ENCODE data around the gene MEX3A. TPM values are rescaled to one million over a fixed set of nuclear protein-coding genes. Genes with fewer than 3 reads are reported as not detected.
"Not testable (repeated sequence)": the region's sequence is repeated elsewhere in the genome, so short reads cannot be mapped to it uniquely, and the experiment has no call there.

Gene MEX3A
- total and polyA plus RNA-seq, 10 donors: 0.11 to 0.76 (median 0.30) TPM

DNA sequence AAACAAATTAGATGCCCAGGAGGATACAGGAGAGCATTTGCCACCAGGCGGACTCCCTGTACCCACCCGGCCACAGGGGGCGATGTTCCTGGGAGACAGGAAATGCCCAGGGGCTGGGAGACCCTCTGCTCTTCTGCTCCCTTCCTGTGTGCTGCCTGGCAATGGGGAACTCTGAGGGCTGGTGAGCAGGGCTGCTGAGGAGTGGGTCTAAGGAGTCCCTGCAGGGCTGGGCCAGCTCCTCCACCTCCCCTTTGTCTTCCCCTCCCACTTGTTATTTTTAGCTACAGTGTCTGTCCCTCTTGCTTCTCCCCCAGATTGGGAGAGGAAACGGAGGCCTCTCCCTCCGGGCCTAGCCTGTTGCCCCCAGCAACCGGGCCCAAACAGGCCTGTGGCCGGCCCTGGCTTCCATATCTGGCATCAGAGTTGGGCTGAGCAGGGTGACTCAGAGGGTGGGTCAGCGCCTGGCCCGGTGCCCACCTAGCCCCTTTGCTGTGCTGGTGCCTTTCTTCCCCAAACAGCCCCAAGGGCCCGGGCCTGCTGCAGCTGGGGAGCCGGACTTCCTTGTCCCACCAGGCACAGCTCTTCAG lies 43.9 kb upstream of the MEX3A start:
- Histone ChIP-seq H3K36me3 (peaks cover 0 to 8% (median 6%) of the 10 kb centered on the region in 6 donors), H3K4me1 (peaks cover 64 to 100% (median 90%) of the 10 kb centered on the region in 6 donors), H3K4me3 (peak overlapping the region in 2 of 8 donors; percentile 3 to 16), H3K9me3 (no peaks in the 10 kb centered on the region), H3K27me3 (replicated peaks in 1 of 7) (peaks cover 0 to 38% (median 0%) of the 10 kb centered on the region in 7 donors), H3K27ac (peak overlapping the region; percentile 46 to 92 (median 82))
- TF ChIP-seq POLR2AphosphoS5 (IDR thresholded peaks at IDR 0.05): peak; percentile 50 to 70 (median 70)
- TF ChIP-seq, protein P1, sequence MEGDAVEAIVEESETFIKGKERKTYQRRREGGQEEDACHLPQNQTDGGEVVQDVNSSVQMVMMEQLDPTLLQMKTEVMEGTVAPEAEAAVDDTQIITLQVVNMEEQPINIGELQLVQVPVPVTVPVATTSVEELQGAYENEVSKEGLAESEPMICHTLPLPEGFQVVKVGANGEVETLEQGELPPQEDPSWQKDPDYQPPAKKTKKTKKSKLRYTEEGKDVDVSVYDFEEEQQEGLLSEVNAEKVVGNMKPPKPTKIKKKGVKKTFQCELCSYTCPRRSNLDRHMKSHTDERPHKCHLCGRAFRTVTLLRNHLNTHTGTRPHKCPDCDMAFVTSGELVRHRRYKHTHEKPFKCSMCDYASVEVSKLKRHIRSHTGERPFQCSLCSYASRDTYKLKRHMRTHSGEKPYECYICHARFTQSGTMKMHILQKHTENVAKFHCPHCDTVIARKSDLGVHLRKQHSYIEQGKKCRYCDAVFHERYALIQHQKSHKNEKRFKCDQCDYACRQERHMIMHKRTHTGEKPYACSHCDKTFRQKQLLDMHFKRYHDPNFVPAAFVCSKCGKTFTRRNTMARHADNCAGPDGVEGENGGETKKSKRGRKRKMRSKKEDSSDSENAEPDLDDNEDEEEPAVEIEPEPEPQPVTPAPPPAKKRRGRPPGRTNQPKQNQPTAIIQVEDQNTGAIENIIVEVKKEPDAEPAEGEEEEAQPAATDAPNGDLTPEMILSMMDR (IDR thresholded peaks at IDR 0.05 in 8 of 11, conservative IDR thresholded peaks at IDR 0.05 in 3 of 11): peak in 4 of 11 experiments; percentile 9 to 42 (median 24)
- TF ChIP-seq POLR2A (IDR thresholded peaks at IDR 0.05): no peak
- DNase-seq: peak; percentile 85
- intact Hi-C loops (cut with DNase I; ENCODE audit: low total_unique reads): no loop called here
- WGBS, 5 donors: 15 to 29% (median 16%) methylated on average over 9 to 11 of the region's 11 CpGs

- intact Hi-C loops (cut with DNase I; ENCODE audit: low total_unique reads); H3K9me3 ChIP-seq; H3K4me3 ChIP-seq; H3K36me3 ChIP-seq; DNase-seq: not testable (repeated sequence)
- 91 to 94% (median 92%) methylated on average over 10 of the region's 10 CpGs for WGBS, 5 donors
- H3K27ac ChIP-seq: peak overlapping the region in 7 of 8 donors; percentile 69 to 92 (median 82)
- H3K27me3 ChIP-seq (replicated peaks in 1 of 7): peaks cover 0 to 40% (median 0%) of the 10 kb centered on the region in 7 donors
- peaks cover 70 to 100% (median 93%) of the 10 kb centered on the region in 6 donors for H3K4me1 ChIP-seq
These were observed 43.3 kb upstream of the MEX3A start for GRCh38 chr1:156125544-156125943.

- no peaks in the 10 kb centered on the region for H3K36me3 ChIP-seq
- no peaks in the 10 kb centered on the region for H3K9me3 ChIP-seq
- peaks cover 0 to 40% (median 0%) of the 10 kb centered on the region in 7 donors for H3K27me3 ChIP-seq (replicated peaks in 1 of 7)
- 59 to 77% (median 66%) methylated on average over 15 to 17 of the region's 17 CpGs for WGBS, 5 donors
- intact Hi-C loops (cut with DNase I; ENCODE audit: low total_unique reads): no loop called here
- peak overlapping the region; percentile 10 to 92 (median 82) for H3K27ac ChIP-seq
- DNase-seq: no peak
- peak in 2 of 3 donors; percentile 22 to 45 for TF ChIP-seq POLR2AphosphoS5 (IDR thresholded peaks at IDR 0.05)
- TF ChIP-seq, protein P1 (IDR thresholded peaks at IDR 0.05 in 8 of 11, conservative IDR thresholded peaks at IDR 0.05 in 3 of 11): no peak
- TF ChIP-seq POLR2A (IDR thresholded peaks at IDR 0.05): no peak
- H3K4me3 ChIP-seq: peak overlapping the region in 2 of 8 donors; percentile 6 to 48
- H3K4me1 ChIP-seq: peaks cover 75 to 100% (median 94%) of the 10 kb centered on the region in 6 donors
These were observed 42.6 kb upstream of the MEX3A start for GRCh38 chr1:156124557-156125483.

DNA sequence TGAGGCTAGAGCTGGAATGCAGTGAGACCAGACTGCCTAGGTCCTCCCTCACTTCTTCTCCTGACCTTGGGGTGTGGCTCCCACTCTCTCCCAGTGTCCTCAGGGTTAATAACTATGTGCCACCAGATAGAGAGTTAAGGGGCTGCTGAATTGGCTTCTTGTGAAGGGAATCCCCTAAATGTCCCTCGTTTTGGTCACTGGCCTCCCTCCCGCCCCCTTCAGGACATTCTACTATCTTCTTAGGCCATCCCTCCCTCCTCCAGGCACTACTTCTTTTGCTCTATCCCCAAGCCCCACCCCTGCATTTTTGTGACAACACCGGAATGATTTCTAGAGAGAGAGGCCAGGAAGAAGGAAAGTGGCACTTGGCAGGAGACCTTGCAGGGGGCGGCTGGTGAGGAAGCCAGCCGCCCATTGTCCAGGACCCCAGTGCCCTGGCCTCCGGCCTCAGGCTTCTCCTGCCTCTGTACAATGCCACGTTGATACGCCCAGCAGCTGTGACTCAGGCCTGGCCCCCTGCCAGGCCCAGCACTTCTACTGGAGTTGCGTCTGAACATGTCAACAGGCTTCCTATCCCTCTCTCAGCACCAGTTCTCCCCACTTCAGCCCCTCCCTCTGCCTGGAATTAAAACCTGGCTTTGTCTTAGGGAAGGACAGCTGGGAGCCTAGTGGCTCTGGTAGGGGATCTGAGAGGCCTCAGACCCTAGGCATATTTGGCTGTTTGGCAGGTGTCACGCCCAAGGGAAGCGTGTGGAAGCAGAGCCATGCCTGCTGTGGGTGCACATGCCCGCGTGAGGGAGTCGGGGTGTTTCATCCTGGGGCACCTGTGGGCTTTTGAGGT lies 41.3 kb upstream of the MEX3A start:
- H3K4me1 ChIP-seq: peaks cover 73 to 100% (median 94%) of the 10 kb centered on the region in 6 donors
- WGBS, 5 donors: 15 to 28% (median 25%) methylated on average over 11 to 14 of the region's 14 CpGs
- intact Hi-C loops (cut with DNase I; ENCODE audit: low total_unique reads): no loop called here
- peak overlapping the region; percentile 67 to 92 (median 82) for H3K27ac ChIP-seq
- TF ChIP-seq, protein P1 (IDR thresholded peaks at IDR 0.05 in 8 of 11, conservative IDR thresholded peaks at IDR 0.05 in 3 of 11): peak in 6 of 11 experiments; percentile 3 to 39 (median 16)
- TF ChIP-seq POLR2A (IDR thresholded peaks at IDR 0.05): no peak
- peak; percentile 83 to 87 (median 86) for TF ChIP-seq POLR2AphosphoS5 (IDR thresholded peaks at IDR 0.05)
- H3K36me3 ChIP-seq: no peaks in the 10 kb centered on the region
- peak; percentile 92 for DNase-seq
- peaks cover 0 to 40% (median 0%) of the 10 kb centered on the region in 7 donors for H3K27me3 ChIP-seq (replicated peaks in 1 of 7)
- H3K9me3 ChIP-seq: no peaks in the 10 kb centered on the region
- peak overlapping the region in 3 of 8 donors; percentile 23 to 48 (median 24) for H3K4me3 ChIP-seq
